Uterus (tissue), 4 donors: ENCODE measurements around the gene CFAP77. TPM values are rescaled to one million over a fixed set of nuclear protein-coding genes. Genes with fewer than 3 reads are reported as not detected.

ENCODE experiments used
- DNase-seq, 2 donors: peaks; one replicate each; pipeline ENCODE4 v3.0.0-alpha.2; 2019 to 2020
- H3K27ac ChIP-seq, 2 donors: fragments of 200-600 bp; sonication (generic); 1 replicate in 1 of 2; 2 replicates in 1 of 2; pipeline ENCODE4 v1.5.1; 2016 to 2018
- H3K27me3 ChIP-seq, 2 donors: fragments of 200-600 bp; sonication (generic); one replicate each; pipeline ENCODE4 v1.5.1; 2018 to 2019; ENCODE audit warnings: control low read depth in 1 of 2
- H3K36me3 ChIP-seq, 2 donors: fragments of 200-600 bp; sonication (generic); one replicate each; pipeline ENCODE4 v1.5.1; 2019; ENCODE audit warnings: control low read depth in 1 of 2
- H3K4me1 ChIP-seq, 2 donors: fragments of 200-600 bp; sonication (generic); one replicate each; pipeline ENCODE4 v1.5.1; 2018 to 2019; ENCODE audit warnings: control low read depth in 1 of 2
- H3K4me3 ChIP-seq, 2 donors: fragments of 200-600 bp; sonication (generic); 1 replicate in 1 of 2; 2 replicates in 1 of 2; pipeline ENCODE4 v1.5.1; 2018 to 2019; ENCODE audit warnings: mild to moderate bottlenecking in 1 of 2
- H3K9me3 ChIP-seq, 2 donors: fragments of 200-600 bp; sonication (generic); one replicate each; pipeline ENCODE4 v1.5.1; 2019; ENCODE audit warnings: control low read depth in 1 of 2
- CTCF ChIP-seq, 4 experiments: fragments of 200-600 bp in 2 of 4; fragments of 450-650 bp in 2 of 4; sonication (generic) in 2 of 4; IDR thresholded peaks; one replicate each; pipeline ENCODE4 v1.5.1; 2016 to 2019; ENCODE audit warnings: antibody characterized with exemption in 4 of 4, mild to moderate bottlenecking in 2 of 4, moderate library complexity in 1 of 4
- POLR2A ChIP-seq, 2 donors: fragments of 450-650 bp; IDR thresholded peaks; one replicate each; pipeline ENCODE4 v1.6.1; 2016; ENCODE audit warnings: antibody characterized with exemption in 2 of 2, mild to moderate bottlenecking in 1 of 2, moderate library complexity in 1 of 2
- intact Hi-C: fragments of 100-400 bp; cut with DNase I; formaldehyde crosslinking; loops from one replicate; pipeline ENCODE4 v1.15.1; 2023; ENCODE audit warnings: low total_unique reads
- total RNA-seq, 4 donors: library from RNA; depleted of rRNA in 3 of 4; stranded (reverse); fragments of >200 nt in 3 of 4; gene quantifications; one replicate each; pipeline versions ENCODE4 v1.1.0 to v1.2.4, GENCODE V29; 2014 to 2023
- donor health status: DM: yes; HTN: yes; CAD: no.

CFAP77 gene
- total RNA-seq, 4 donors from 2014 or later = 1.4 TPM; not detected in 3

- H3K27ac ChIP-seq = no peak overlapping the region
- H3K36me3 ChIP-seq = no peaks in the 10 kb centered on the region
- H3K9me3 ChIP-seq = no peaks in the 10 kb centered on the region
- no peak for TF ChIP-seq POLR2A (IDR thresholded peaks at IDR 0.05)
- TF ChIP-seq CTCF (IDR thresholded peaks at IDR 0.05) = no peak
- no peaks in the 10 kb centered on the region for H3K27me3 ChIP-seq
- H3K4me1 ChIP-seq = no peaks in the 10 kb centered on the region
- H3K4me3 ChIP-seq = no peak overlapping the region
- intact Hi-C loops = no loop called here
- no peak for DNase-seq
Observed at GRCh38 chr9:132548751-132549640, 139.0 kb downstream of the CFAP77 start.

DNA sequence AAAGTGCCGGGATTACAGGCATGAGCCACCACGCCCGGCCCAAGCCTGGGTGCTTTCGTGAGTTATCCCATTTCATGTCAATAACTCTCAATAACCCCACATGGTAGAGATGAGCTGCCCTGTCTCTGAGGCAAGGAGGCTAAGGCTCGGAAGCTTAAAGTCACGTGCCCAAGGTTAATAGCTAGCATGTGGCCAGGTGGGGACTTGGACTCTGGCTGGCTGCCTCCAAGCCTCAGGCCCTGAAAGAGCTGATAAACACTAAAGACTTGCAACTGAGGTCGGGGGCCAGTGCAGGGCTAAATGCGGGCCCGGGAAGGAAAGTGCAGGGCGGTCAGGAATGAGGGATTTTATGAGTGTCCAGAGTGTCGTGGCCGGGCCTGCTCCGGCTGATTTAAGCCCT lies 141.5 kb downstream of the CFAP77 start:
- DNase-seq = no peak

GRCh38 chr9:132552041-132552440 lies 142.0 kb downstream of the CFAP77 start:
- H3K27ac ChIP-seq = no peak overlapping the region
- no peaks in the 10 kb centered on the region for H3K36me3 ChIP-seq
- intact Hi-C loops = no loop called here
- H3K9me3 ChIP-seq = no peaks in the 10 kb centered on the region
- no peaks in the 10 kb centered on the region for H3K4me1 ChIP-seq
- no peaks in the 10 kb centered on the region for H3K27me3 ChIP-seq
- TF ChIP-seq CTCF (IDR thresholded peaks at IDR 0.05) (no peak), POLR2A (IDR thresholded peaks at IDR 0.05) (no peak)
- no peak for DNase-seq
- H3K4me3 ChIP-seq = no peak overlapping the region

More for the DNA sequence above, 141.5 kb downstream of the CFAP77 start:
- H3K27ac ChIP-seq = no peak overlapping the region
- intact Hi-C loops = no loop called here
- H3K4me3 ChIP-seq = no peak overlapping the region
- no peaks in the 10 kb centered on the region for H3K9me3 ChIP-seq
- no peaks in the 10 kb centered on the region for H3K27me3 ChIP-seq
- TF ChIP-seq CTCF (IDR thresholded peaks at IDR 0.05) (no peak), POLR2A (IDR thresholded peaks at IDR 0.05) (no peak)
- no peaks in the 10 kb centered on the region for H3K4me1 ChIP-seq
- H3K36me3 ChIP-seq = no peaks in the 10 kb centered on the region

DNA sequence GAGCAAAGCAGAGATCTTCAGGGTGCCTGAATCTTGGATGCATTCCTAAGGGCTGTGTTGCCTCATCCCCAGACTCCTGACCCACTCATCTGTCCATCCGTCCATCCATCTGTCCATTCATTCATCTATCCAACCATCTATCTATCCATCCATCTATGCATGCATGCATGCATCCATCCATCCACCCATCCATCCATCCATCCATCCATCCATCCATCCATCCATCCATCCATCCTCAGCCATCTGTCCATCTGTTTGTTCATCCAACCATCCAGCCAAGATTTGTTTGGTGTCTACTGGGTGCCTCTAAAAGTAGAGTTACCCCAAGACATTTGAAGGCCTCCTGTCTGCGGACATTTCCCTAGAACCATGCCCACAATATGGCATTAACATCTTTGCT lies 144.7 kb downstream of the CFAP77 start:
- no peaks in the 10 kb centered on the region for H3K9me3 ChIP-seq
- DNase-seq = no peak
- H3K4me3 ChIP-seq = no peak overlapping the region
- no peaks in the 10 kb centered on the region for H3K4me1 ChIP-seq
- intact Hi-C loops = no loop called here
- H3K27ac ChIP-seq = no peak overlapping the region
- H3K27me3 ChIP-seq = no peaks in the 10 kb centered on the region
- H3K36me3 ChIP-seq = no peaks in the 10 kb centered on the region
- TF ChIP-seq POLR2A (IDR thresholded peaks at IDR 0.05) = no peak
- TF ChIP-seq CTCF (IDR thresholded peaks at IDR 0.05) = no peak

DNA sequence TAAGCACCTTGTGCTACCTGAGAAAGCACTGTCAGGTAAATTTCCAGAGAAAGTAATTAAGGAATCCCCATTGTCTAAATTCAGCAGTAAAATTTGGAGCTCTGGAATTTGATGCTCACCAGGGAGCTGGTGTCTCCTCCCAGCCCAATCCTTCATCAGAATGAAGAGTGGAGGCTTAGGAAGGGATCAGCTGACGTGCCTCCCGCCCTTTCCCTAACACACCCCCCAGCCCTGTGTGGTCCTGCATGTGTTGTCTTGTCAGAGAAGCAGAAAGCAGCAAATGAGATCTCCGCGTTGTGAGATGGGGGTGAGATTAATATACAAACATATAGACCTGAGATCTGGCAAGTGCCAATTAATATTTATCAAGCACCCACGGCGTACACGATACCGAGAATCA lies 145.5 kb downstream of the CFAP77 start:
- H3K4me3 ChIP-seq = no peak overlapping the region
- no peak for DNase-seq
- H3K4me1 ChIP-seq = no peaks in the 10 kb centered on the region
- TF ChIP-seq POLR2A (IDR thresholded peaks at IDR 0.05) (no peak), CTCF (IDR thresholded peaks at IDR 0.05) (no peak)
- intact Hi-C loops = no loop called here
- H3K27me3 ChIP-seq = no peaks in the 10 kb centered on the region
- H3K36me3 ChIP-seq = no peaks in the 10 kb centered on the region
- H3K27ac ChIP-seq = no peak overlapping the region
- H3K9me3 ChIP-seq = no peaks in the 10 kb centered on the region
